ENCODE measurements around the gene FOXB1.

The FOXB1 gene

GRCh38 chr15:60021589-60022378 lies 17.7 kb downstream of the FOXB1 start:
- no peak for DNase-seq

GRCh38 chr15:60022379-60022741 lies 18.2 kb downstream of the FOXB1 start:
- DNase-seq = no peak

- DNase-seq = no peak
Observed at GRCh38 chr15:60026555-60026954, 22.4 kb downstream of the FOXB1 start.

GRCh38 chr15:60035344-60035743 lies 31.2 kb downstream of the FOXB1 start:
- DNase-seq = no peak

- DNase-seq = no peak
Observed at GRCh38 chr15:60039316-60039715, 35.2 kb downstream of the FOXB1 start.

DNA sequence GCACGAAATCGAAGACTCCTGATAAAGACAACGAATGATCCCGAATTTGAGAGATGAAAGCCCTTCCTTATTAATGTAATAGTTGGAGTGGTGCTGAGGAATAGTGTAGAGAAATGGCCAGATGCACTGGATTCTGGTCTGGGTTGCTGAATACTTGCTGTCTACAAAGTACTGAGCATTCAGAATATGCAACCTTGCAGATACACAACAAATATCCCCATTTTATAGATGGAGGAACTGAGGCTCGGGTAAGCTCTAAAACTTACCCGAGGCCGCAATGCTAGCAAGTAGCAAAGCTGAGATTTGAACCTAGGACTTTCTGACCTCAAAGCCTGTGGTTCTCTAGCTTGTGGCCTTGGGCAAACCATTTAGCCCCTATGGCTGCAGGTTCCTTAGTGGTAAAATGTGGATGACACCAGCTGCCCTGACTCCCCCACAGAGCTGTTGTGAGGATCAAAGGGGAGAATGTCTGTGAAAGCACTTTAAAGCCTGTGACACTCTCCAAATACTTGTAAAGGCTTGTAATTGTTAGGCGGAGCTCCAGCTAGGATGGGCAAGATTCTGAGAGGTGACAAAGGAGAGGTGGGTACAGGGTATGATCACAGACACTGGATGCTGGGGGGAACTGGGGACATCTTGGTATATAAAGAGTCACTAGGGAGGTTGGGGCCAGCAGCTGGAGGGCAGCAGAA lies 39.8 kb downstream of the FOXB1 start:
- no peak for DNase-seq

DNA sequence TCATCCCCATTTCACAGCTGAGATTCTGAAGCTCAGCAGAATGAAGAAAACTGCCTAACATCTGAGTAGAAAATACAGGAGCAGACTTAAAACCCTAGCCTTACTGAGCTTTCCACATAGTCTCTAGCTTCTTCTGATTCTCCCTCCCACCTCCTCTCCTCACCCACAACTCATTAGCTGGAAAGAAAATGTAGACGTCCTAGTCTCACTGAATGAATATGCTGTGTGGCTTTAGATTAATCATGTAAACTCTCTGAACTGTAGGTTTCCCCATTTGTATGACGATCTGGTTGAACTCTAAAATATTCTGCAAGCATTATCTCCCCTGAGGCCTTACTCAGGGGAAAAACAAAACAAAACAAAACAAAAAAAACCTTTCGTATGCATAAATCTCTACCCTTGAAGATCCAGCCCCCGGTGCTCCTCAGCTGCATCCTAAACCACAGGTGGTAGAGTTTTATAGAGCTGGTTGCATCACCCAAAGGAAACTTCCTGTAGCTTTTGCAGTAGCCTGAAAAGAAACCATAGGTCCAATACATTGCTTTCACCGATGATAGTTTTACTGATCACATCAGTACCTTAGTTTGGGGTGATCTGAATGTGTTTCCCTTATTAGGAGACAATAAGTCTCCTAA lies 40.6 kb downstream of the FOXB1 start:
- no peak for DNase-seq

- no peak for DNase-seq
Observed at GRCh38 chr15:60047701-60048100, 43.6 kb downstream of the FOXB1 start.

- no peak for DNase-seq
Observed at GRCh38 chr15:60049948-60050347, 45.8 kb downstream of the FOXB1 start.

- no peak for DNase-seq
Observed at GRCh38 chr15:60052796-60053195, 48.7 kb downstream of the FOXB1 start.

- no peak for DNase-seq
Observed at GRCh38 chr15:60054472-60054871, 50.4 kb downstream of the FOXB1 start.

Measured in NCI-H1105 (cell line).